AG04450 (cell line): ENCODE data around the gene GM2A. TPM values are rescaled to one million over a fixed set of nuclear protein-coding genes. Genes with fewer than 3 reads are reported as not detected.

Experiments used
- CTCF ChIA-PET: fragments of 300-600, 350-600 bp; formaldehyde crosslinking; extraction: SDS; loops from one replicate; lab custom pipeline; 2022; ENCODE audit warnings: antibody characterized with exemption, inconsistent platforms; lab: Charles Lee
- POLR2A ChIA-PET: fragments of 350-600 bp; formaldehyde crosslinking; extraction: SDS; loops from one replicate; lab custom pipeline; 2021; ENCODE audit warnings: antibody characterized with exemption, inconsistent platforms; lab: Yijun Ruan, JAX
- DNase-seq: peaks from one replicate; pipeline ENCODE4 v3.0.0-alpha.2; 2011; ENCODE audit warnings: low read depth, low spot score
- H3K27ac ChIP-seq: one replicate; pipeline ENCODE4 v1.5.1; 2012; ENCODE audit warnings: low read depth, low read length, control low read depth
- H3K27me3 ChIP-seq: one replicate; pipeline ENCODE4 v1.6.0; 2012; ENCODE audit warnings: low read length; ENCODE audit not compliant: control insufficient read depth, insufficient read depth
- H3K4me3 ChIP-seq: 2 replicates; pipeline ENCODE4 v1.5.1; 2011; ENCODE audit warnings: mild to moderate bottlenecking, low read depth, low read length, control low read depth
- H3K9me3 ChIP-seq: 2 replicates; pipeline ENCODE4 v1.5.1; 2012; ENCODE audit warnings: low read length; ENCODE audit not compliant: control insufficient read depth, insufficient read depth
- polyA plus RNA-seq: library from polyadenylated mRNA; depleted of rRNA; stranded (reverse); fragments of >200 nt; gene quantifications from 2 replicates; pipeline ENCODE4 v1.2.3, GENCODE V29; 2011
- TF ChIP-seq, protein P1 (sequence below): IDR thresholded peaks from 2 replicates; pipeline ENCODE4 v1.5.1; 2011; ENCODE audit warnings: low read depth, low read length, control low read depth, inconsistent platforms

The GM2A gene
- polyA plus RNA-seq, 1 experiment, result 18.4 TPM

DNA sequence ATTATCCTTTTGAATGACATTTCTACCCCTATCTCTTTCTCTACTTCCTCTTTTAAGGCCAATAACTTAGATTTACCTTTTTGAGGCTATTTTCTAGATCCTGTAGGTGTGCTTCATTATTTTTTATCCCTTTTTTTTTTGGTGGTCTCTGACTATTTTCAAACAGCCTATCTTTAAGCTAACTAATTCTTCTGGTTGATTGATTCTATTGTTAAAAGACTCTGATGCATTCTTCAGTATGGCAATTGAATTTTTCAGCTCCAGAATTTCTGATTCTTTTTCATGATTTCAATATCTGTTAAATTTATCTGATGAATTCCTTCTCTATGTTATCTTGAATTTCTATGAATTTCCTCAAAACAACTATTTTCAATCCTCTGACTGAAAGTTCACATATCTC, 57.9 kb downstream of the GM2A start:
- H3K27me3 ChIP-seq, result no peaks in the 10 kb centered on the region
- H3K27ac ChIP-seq, result no peak overlapping the region
- DNase-seq, result no peak
- ChIA-PET CTCF (no interaction called here), POLR2A (no interaction called here)
- H3K4me3 ChIP-seq, result no peak overlapping the region
- TF ChIP-seq, protein P1, sequence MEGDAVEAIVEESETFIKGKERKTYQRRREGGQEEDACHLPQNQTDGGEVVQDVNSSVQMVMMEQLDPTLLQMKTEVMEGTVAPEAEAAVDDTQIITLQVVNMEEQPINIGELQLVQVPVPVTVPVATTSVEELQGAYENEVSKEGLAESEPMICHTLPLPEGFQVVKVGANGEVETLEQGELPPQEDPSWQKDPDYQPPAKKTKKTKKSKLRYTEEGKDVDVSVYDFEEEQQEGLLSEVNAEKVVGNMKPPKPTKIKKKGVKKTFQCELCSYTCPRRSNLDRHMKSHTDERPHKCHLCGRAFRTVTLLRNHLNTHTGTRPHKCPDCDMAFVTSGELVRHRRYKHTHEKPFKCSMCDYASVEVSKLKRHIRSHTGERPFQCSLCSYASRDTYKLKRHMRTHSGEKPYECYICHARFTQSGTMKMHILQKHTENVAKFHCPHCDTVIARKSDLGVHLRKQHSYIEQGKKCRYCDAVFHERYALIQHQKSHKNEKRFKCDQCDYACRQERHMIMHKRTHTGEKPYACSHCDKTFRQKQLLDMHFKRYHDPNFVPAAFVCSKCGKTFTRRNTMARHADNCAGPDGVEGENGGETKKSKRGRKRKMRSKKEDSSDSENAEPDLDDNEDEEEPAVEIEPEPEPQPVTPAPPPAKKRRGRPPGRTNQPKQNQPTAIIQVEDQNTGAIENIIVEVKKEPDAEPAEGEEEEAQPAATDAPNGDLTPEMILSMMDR, result no peak
- H3K9me3 ChIP-seq, result no peaks in the 10 kb centered on the region; the same call in 1 of the 2 replicates

- DNase-seq, result no peak
- H3K27ac ChIP-seq, result no peak overlapping the region
- no peaks in the 10 kb centered on the region; the same call in 1 of the 2 replicates for H3K9me3 ChIP-seq
- ChIA-PET POLR2A (no interaction called here), CTCF (no interaction called here)
- no peaks in the 10 kb centered on the region for H3K27me3 ChIP-seq
- H3K4me3 ChIP-seq, result no peak overlapping the region
- TF ChIP-seq, protein P1, result no peak
These were observed 59.9 kb downstream of the GM2A start for GRCh38 chr5:151312756-151313324.

- TF ChIP-seq, protein P1, result no peak
- Histone ChIP-seq H3K27me3 (no peaks in the 10 kb centered on the region), H3K27ac (no peak overlapping the region), H3K9me3 (no peaks in the 10 kb centered on the region; the same call in 1 of the 2 replicates), H3K4me3 (no peak overlapping the region)
- ChIA-PET CTCF (interaction anchor here (0.7 to 1.5 kb wide), 3 partner anchors 198 to 339 kb away, joined by 3 to 9 read pairs (median 5); no protein-coding TSS in a partner anchor), POLR2A (no interaction called here)
- no peak for DNase-seq
These were observed 60.4 kb downstream of the GM2A start for GRCh38 chr5:151313357-151313756.

DNA sequence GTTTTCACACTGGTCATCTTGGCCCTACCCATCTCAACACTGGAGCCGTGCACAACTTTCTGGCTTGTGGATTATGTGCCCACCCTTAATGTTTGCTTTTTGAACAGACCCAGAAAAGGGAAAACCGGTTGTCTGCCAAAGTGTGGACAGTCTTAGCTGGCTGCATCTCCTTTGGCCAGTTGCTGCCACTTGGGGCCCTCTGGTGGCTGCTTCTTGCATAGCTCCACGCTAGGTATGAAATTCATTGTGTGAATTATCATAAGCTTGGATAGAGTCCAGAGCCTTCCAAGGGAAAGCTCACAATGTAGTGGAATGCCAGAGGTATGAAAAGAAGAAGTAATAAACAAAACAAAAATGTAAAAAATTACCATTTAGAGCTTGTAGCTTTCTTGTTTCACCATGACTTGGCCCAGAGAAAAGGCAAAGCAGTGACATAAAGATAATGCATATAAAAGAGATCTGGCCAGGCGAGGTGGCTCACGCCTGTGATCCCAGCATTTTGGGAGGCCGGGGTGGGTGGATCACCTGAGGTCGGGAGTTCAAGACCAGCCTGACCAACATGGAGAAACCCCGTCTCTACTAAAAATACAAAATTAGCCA, 63.1 kb downstream of the GM2A start:
- Histone ChIP-seq H3K9me3 (no peaks in the 10 kb centered on the region), H3K4me3 (no peak overlapping the region), H3K27ac (no peak overlapping the region), H3K27me3 (no peaks in the 10 kb centered on the region)
- POLR2A ChIA-PET, result interaction anchor here (1.1 kb wide), 1 partner anchor 64 kb away, joined by 3 read pairs; the partner anchor contains the start of gene GM2A
- CTCF ChIA-PET, result interaction anchor here (0.6 to 3.7 kb wide), 40 partner anchors 9 to 510 kb away, joined by 3 to 33 read pairs (median 4); partner anchors contain the start of genes ANXA6, GM2A and SLC36A1
- peak; percentile 26 for DNase-seq
- TF ChIP-seq, protein P1, result peak; percentile 95

DNA sequence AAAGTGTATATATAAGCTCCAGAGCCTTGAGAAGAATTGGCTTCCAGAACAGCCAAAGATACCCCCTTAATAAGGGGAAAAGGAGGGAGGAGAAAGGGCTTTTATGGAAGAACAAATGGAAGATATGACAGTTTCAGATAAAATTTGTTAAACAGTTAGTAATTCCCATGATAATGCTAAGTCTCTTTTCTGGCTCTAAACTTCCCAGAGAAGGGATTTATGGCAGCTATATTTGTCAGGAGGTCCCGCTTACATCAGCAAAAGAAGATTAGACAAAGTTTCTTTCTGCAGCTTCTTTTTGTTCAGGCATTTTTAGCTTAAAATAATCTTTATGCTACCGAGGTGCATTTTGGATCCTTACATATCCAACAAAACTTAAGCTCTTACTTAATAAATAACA, 64.9 kb downstream of the GM2A start:
- H3K27me3 ChIP-seq, result no peaks in the 10 kb centered on the region
- ChIA-PET POLR2A (no interaction called here), CTCF (interaction anchor here (1.2 to 3.7 kb wide), 5 partner anchors 181 to 453 kb away, joined by 3 to 33 read pairs (median 14); no protein-coding TSS in a partner anchor)
- no peak for DNase-seq
- no peak overlapping the region for H3K4me3 ChIP-seq
- TF ChIP-seq, protein P1, result no peak
- H3K9me3 ChIP-seq, result no peaks in the 10 kb centered on the region
- H3K27ac ChIP-seq, result no peak overlapping the region
